GM18909 (cell line): ENCODE results near the gene SPTLC3.

Experiments
- ATAC-seq: cut with Tn5 transposase; IDR thresholded peaks from one replicate; pipeline ENCODE4 v1.9.1; 2021; ENCODE audit warnings: mild to moderate bottlenecking; ENCODE audit not compliant: unreplicated experiment, poor library complexity

SPTLC3 gene

DNA sequence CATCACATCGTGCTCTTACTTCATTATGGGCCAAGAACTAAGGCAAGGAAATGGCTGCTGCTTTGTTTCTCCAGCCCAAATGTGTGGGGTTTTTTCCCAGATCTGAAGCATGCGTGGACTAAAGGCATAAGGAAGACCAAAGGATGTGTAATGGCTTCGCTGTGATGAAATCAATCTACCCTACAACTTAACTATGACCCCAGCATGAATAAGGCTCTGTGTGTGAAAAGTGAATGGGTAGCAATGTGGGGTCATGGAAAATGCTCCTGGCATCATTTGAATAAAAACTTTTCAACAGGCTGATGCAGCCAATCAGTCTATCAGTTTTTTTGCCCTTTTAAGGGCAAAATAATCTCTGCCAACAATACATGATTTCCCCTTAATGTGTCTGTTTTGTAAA lies 162.0 kb downstream of the SPTLC3 start:
- ATAC-seq: no peak

DNA sequence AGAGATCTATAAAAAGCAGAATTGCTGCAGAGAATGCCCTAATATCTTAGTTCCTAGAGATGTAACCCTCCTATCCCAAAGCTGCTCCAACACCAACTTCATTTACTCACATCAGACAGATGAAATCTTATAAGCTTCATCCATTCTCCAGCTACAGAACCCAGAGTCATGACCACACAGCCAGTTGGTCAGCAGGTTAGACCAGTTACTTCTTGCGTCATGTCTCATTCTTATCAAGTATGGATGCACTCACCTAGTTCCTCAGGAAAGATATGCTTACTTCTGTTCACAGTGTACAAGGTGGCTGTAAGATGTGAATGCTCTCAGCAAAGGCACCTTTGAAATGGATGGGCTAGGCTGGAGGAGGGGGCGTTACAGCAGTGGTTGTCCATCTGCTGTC lies 164.4 kb downstream of the SPTLC3 start:
- ATAC-seq: no peak

DNA sequence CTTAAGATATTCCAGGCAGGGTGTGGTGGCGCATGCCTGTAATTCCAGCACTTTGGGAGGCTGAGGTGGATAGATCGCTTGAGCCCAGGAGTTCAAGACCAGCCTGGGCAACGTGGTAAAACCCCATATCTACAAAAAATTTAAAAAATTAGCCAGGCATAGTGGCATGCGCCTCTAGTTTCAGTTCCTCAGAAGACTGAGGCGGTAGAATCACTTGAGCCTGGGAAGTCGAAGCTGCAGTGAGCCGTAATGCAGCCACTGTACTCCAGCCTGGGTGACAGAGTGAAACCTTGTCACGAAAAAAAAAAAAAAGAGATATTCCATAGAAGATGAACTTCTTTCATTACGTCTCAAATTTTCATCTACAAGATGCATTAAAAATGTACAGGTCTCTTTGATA lies 165.6 kb downstream of the SPTLC3 start:
- no peak for ATAC-seq

DNA sequence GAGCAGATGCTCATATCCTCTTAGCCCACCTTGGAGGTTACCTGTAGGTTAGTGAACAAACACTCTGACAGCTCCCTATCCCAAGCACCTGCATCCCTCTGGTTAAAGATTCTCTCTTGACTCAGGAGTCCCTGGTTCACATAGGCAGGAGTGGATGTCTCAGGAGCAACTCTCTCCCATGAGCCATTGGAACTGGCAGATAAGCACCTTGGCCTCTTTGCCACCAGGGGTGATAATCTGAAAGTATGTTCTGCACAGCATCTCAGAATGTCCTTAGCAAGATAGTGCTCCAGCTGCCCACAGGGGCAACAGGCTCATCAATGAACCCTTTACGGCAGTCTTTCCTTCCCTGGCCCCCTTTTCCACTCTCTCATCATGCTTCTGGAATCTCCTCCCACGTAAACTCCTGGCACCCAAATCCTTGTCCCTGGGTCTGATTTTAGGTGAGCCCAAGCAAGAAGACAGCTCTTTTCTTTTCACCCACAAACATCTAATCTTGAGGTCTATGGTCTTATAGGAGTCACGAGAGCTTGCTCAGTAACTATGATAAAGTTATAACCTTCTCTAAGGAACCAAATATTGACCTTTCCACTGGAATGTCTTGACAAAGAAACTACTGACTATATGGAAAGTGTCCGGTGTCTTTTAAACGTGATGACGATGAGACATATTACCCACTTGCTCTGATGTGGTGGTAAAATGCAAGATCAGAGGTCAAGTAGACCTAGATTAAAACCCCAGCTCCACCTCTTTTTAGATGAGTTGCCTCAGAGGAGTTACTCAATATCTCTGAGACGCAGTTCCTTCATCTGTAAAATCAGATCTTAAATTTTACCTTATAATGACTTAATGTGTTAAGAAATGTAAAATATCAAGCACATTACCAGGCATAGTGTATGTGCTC lies 172.5 kb downstream of the SPTLC3 start:
- ATAC-seq: no peak

GRCh38 chr20:13183005-13183404 lies 174.2 kb downstream of the SPTLC3 start:
- ATAC-seq: no peak

DNA sequence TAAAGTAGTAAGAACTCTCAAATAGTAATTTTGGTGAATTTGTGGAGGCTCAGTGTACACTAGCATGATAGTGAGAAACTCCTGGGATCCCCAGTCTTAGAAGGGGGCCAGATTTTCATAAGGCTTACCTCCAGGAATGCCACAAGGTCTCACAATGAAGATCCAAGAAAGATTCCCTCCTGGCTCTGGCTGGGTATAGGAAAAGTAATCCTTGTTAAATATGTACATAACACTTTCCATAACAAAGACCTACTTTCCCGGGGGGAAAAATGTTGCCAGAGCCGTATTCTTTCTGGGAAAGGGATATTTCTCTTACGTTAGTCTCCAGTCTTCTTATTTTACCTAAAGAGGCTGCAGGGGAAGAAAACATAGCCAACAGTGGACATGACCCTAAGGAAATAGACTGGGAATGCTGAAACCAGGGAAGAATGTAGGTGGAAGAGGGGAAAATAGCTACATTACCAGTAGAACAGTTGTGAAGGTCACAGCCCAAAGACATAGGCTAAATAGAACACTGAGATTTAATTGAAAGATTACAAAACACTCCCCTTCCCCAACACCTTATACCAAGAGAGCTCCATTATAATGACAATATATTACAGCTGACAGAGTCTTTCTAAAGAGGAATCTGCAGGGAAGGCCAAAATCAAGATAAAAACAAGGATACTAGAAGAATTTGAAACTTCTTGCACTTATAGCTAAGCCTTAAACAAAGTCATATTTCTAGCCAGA lies 177.4 kb downstream of the SPTLC3 start:
- ATAC-seq: no peak

GRCh38 chr20:13187899-13188298 lies 179.1 kb downstream of the SPTLC3 start:
- no peak for ATAC-seq

GRCh38 chr20:13199279-13199678 lies 190.5 kb downstream of the SPTLC3 start:
- no peak for ATAC-seq

GRCh38 chr20:13200767-13201500 lies 192.2 kb downstream of the SPTLC3 start:
- ATAC-seq: no peak

- ATAC-seq: no peak
Measured at GRCh38 chr20:13202565-13202964, 193.8 kb downstream of the SPTLC3 start.

GRCh38 chr20:13205425-13205824 lies 196.7 kb downstream of the SPTLC3 start:
- no peak for ATAC-seq

GRCh38 chr20:13205848-13206434 lies 197.2 kb downstream of the SPTLC3 start:
- ATAC-seq: no peak

DNA sequence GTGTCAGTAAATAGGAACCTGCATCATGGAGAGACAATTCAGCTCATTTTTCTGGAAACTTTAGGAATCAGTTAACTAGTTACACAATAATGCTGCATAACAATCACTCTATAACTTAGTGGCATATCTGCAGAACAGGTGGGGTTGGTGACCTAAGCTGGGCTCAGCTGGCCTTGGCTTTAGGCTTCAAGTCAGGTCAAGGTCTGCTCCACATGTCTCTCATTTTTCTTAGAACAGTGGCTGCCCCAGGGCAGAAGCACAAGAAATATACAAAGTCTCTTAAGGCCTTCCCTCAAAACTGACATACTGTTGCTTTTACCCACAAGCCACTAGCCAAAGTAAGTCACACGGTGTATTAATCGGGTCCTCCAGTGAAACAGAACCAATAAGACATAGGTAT lies 198.2 kb downstream of the SPTLC3 start:
- no peak for ATAC-seq

GRCh38 chr20:13211956-13212618 lies 203.3 kb downstream of the SPTLC3 start:
- no peak for ATAC-seq

- ATAC-seq: no peak
Measured at GRCh38 chr20:13212750-13213149, 204.0 kb downstream of the SPTLC3 start.

- no peak for ATAC-seq
Measured at GRCh38 chr20:13213335-13213734, 204.6 kb downstream of the SPTLC3 start.

DNA sequence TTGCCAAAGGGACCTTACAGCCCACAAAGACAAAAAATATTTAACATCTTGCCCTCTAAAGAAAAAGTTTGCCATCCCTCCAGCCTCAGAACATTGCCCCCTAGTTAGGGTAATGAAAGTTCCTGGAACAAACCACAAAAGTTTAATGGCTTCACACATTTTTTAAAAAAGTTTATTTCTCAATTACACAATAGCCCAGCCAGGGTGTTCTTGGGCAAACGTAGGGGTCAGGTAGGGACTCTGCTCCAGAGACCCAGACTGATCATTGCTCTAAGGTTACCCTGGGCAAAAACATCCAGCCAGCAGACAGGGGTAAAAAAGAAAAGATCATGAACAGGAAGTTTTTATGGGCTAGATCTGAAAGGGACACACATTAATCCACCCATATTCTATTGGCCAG lies 207.8 kb downstream of the SPTLC3 start:
- no peak for ATAC-seq
